H1 (cell line): Measurements from ENCODE around the gene UNC5B. TPM values are rescaled to one million over a fixed set of nuclear protein-coding genes. Genes with fewer than 3 reads are reported as not detected.
A peak's percentile ranks its signal among the peaks of the same experiment; 100 is the strongest.

Experiments
- CBX8 ChIP-seq: fragments of 300-800, 300-1000 bp; sonication (generic); IDR thresholded peaks from 2 replicates; pipeline ENCODE4 v1.7.1; 2016; ENCODE audit warnings: low read depth, low read length, borderline replicate concordance
- CHD2 ChIP-seq: IDR thresholded peaks from 2 replicates; pipeline ENCODE4 v1.6.1; 2012; ENCODE audit warnings: low read length, improper control_type of control experiment
- HDAC6 ChIP-seq: IDR thresholded peaks from one replicate; pipeline ENCODE4 v1.7.1; 2012; ENCODE audit warnings: low read depth, mild to moderate bottlenecking, inconsistent platforms, low read length, moderate library complexity
- NRF1 ChIP-seq: IDR thresholded peaks from 2 replicates; pipeline ENCODE4 v1.6.1; 2011; ENCODE audit warnings: mild to moderate bottlenecking, low read depth, low read length, improper control_type of control experiment
- SIX5 ChIP-seq: IDR thresholded peaks from 2 replicates; pipeline ENCODE4 v1.6.1; 2011; ENCODE audit warnings: mild to moderate bottlenecking, low read depth, low read length
- SRF ChIP-seq: IDR thresholded peaks from 2 replicates; pipeline ENCODE4 v1.6.1; 2011; ENCODE audit warnings: mild to moderate bottlenecking, low read depth, low read length, moderate library complexity
- SUZ12 ChIP-seq: fragments of 200-600 bp; sonication (generic); IDR thresholded peaks from 2 replicates; pipeline ENCODE4 v1.6.1; 2012; ENCODE audit warnings: mild to moderate bottlenecking, inconsistent platforms, low read length, moderate library complexity, mixed read lengths
- TAF1 ChIP-seq: IDR thresholded peaks from 2 replicates; pipeline ENCODE4 v1.6.1; 2011; ENCODE audit warnings: mild to moderate bottlenecking, low read depth, low read length
- YY1 ChIP-seq: IDR thresholded peaks from 2 replicates; pipeline ENCODE4 v1.6.1; 2011; ENCODE audit warnings: low read depth, mild to moderate bottlenecking, low read length
- polyA plus RNA-seq, 7 experiments: library from polyadenylated mRNA; depleted of rRNA in 3 of 7; stranded (reverse) in 5 of 7; unstranded in 2 of 7; fragments of >200 nt in 5 of 7; fragments of 200-250 nt in 2 of 7; gene quantifications; 1 replicate in 5 of 7; 2 replicates in 1 of 7; 4 replicates in 1 of 7; pipeline versions ENCODE4 v1.2.1 to v1.2.3, GENCODE V29; 2011 to 2013; ENCODE audit warnings: missing spikeins in 2 of 7, mixed read lengths in 2 of 7
- total RNA-seq: library from RNA; stranded (reverse); fragmentation: NEBNext Ultra II Directional; extraction: Animal tissue kit (Norgen Biotek cat#: 25700); gene quantifications from 2 replicates; pipeline ENCODE4 v1.2.1, GENCODE V29; 2021
- TF ChIP-seq, protein P1 (sequence below): fragments of 300-600 bp; sonication (generic); IDR thresholded peaks from 2 replicates; pipeline ENCODE4 v1.7.1; 2012; ENCODE audit warnings: low read length, moderate library complexity, mild to moderate bottlenecking, inconsistent platforms; ENCODE audit not compliant: insufficient replicate concordance
- TF ChIP-seq, protein P2 (sequence below): IDR thresholded peaks from 2 replicates; pipeline ENCODE4 v1.6.1; 2011; ENCODE audit warnings: low read length, improper control_type of control experiment

UNC5B gene
- total and polyA plus RNA-seq, 2 of the 8 experiments (the other 6 are each of a cell fraction or from before 2014, with no cell fraction given) = 27.9 to 31.8 TPM

DNA sequence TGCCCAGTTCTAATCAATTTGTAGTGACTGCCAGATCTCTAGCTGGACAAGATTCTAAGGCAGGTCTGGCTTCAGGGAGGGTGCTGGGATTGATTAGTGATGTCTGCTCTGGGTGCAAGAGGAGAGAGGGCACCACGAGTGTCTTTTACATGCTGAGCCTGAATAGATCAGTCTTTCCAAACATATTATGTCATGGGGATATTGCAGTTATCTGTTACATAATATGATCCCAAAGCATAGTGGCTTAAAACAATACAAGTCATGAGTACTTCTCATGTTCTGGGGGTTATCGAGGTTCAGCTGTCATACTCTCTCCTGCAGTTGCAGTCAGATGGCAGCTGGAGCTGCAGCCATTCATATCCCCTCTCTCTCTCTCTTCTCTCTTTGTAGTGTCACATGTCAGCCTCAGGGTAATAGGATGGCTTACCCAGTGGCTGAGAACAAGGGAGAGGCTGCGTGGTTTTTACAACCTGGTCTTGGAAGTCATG, 132.7 kb downstream of the UNC5B start (continued):
- TF ChIP-seq, protein P1, sequence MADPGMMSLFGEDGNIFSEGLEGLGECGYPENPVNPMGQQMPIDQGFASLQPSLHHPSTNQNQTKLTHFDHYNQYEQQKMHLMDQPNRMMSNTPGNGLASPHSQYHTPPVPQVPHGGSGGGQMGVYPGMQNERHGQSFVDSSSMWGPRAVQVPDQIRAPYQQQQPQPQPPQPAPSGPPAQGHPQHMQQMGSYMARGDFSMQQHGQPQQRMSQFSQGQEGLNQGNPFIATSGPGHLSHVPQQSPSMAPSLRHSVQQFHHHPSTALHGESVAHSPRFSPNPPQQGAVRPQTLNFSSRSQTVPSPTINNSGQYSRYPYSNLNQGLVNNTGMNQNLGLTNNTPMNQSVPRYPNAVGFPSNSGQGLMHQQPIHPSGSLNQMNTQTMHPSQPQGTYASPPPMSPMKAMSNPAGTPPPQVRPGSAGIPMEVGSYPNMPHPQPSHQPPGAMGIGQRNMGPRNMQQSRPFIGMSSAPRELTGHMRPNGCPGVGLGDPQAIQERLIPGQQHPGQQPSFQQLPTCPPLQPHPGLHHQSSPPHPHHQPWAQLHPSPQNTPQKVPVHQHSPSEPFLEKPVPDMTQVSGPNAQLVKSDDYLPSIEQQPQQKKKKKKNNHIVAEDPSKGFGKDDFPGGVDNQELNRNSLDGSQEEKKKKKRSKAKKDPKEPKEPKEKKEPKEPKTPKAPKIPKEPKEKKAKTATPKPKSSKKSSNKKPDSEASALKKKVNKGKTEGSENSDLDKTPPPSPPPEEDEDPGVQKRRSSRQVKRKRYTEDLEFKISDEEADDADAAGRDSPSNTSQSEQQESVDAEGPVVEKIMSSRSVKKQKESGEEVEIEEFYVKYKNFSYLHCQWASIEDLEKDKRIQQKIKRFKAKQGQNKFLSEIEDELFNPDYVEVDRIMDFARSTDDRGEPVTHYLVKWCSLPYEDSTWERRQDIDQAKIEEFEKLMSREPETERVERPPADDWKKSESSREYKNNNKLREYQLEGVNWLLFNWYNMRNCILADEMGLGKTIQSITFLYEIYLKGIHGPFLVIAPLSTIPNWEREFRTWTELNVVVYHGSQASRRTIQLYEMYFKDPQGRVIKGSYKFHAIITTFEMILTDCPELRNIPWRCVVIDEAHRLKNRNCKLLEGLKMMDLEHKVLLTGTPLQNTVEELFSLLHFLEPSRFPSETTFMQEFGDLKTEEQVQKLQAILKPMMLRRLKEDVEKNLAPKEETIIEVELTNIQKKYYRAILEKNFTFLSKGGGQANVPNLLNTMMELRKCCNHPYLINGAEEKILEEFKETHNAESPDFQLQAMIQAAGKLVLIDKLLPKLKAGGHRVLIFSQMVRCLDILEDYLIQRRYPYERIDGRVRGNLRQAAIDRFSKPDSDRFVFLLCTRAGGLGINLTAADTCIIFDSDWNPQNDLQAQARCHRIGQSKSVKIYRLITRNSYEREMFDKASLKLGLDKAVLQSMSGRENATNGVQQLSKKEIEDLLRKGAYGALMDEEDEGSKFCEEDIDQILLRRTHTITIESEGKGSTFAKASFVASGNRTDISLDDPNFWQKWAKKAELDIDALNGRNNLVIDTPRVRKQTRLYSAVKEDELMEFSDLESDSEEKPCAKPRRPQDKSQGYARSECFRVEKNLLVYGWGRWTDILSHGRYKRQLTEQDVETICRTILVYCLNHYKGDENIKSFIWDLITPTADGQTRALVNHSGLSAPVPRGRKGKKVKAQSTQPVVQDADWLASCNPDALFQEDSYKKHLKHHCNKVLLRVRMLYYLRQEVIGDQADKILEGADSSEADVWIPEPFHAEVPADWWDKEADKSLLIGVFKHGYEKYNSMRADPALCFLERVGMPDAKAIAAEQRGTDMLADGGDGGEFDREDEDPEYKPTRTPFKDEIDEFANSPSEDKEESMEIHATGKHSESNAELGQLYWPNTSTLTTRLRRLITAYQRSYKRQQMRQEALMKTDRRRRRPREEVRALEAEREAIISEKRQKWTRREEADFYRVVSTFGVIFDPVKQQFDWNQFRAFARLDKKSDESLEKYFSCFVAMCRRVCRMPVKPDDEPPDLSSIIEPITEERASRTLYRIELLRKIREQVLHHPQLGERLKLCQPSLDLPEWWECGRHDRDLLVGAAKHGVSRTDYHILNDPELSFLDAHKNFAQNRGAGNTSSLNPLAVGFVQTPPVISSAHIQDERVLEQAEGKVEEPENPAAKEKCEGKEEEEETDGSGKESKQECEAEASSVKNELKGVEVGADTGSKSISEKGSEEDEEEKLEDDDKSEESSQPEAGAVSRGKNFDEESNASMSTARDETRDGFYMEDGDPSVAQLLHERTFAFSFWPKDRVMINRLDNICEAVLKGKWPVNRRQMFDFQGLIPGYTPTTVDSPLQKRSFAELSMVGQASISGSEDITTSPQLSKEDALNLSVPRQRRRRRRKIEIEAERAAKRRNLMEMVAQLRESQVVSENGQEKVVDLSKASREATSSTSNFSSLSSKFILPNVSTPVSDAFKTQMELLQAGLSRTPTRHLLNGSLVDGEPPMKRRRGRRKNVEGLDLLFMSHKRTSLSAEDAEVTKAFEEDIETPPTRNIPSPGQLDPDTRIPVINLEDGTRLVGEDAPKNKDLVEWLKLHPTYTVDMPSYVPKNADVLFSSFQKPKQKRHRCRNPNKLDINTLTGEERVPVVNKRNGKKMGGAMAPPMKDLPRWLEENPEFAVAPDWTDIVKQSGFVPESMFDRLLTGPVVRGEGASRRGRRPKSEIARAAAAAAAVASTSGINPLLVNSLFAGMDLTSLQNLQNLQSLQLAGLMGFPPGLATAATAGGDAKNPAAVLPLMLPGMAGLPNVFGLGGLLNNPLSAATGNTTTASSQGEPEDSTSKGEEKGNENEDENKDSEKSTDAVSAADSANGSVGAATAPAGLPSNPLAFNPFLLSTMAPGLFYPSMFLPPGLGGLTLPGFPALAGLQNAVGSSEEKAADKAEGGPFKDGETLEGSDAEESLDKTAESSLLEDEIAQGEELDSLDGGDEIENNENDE = no peak
- TF ChIP-seq YY1 (no peak), CBX8 (no peak), SRF (peak; percentile 57), SUZ12 (no peak), NRF1 (no peak), HDAC6 (no peak), SIX5 (no peak), TAF1 (peak; percentile 1; the same call in 1 of the 2 replicates), CHD2 (no peak)
- TF ChIP-seq, protein P2, sequence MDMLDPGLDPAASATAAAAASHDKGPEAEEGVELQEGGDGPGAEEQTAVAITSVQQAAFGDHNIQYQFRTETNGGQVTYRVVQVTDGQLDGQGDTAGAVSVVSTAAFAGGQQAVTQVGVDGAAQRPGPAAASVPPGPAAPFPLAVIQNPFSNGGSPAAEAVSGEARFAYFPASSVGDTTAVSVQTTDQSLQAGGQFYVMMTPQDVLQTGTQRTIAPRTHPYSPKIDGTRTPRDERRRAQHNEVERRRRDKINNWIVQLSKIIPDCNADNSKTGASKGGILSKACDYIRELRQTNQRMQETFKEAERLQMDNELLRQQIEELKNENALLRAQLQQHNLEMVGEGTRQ = no peak
